IPS DF 19.7 (cell line): Measurements from ENCODE around the gene CCNQ.
A peak's percentile ranks its signal among the peaks of the same experiment; 100 is the strongest.
"Not testable (repeated sequence)": the region's sequence is repeated elsewhere in the genome, so short reads cannot be mapped to it uniquely, and the experiment has no call there.

ENCODE experiments used
- DNase-seq: peaks from one replicate; pipeline ENCODE4 v3.0.0-alpha.2; 2013; ENCODE audit warnings: low read depth, low spot score

The CCNQ gene

DNA sequence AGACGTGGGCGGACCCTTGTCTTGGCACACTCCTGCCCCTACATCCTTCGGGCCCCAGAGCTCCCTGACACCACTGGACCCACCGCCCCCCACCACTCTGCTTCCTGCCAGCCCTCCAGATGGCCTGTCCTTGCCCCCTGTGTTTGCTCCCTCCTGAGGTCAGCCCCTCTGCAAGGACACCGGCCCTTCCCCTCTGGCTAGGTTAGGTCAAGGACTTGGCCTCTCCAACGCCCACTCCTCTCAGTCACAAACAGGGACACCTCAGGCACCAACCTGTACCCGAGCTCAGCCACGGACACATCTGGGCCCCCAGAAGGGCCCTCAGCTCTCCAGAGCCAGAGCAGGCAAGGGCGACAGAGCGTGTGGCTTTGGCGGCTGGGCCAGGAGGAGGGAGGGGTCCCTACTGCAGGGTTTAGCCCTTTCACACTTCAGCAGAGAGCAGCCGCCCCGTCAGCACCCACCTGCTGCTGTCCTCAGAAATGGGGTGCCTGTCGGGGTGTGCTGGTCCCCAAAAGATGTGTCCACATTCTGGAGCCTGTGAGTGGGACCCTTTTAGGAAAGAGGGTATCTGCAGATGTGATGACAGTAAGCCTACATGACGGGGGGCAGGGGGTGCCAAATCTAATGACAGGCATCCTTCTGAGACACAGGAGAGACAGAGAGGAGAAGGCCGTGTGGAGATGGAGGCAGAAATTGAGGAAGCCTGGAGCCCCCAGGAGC is 24.5 kb upstream of the CCNQ start:
- no peak for DNase-seq

DNA sequence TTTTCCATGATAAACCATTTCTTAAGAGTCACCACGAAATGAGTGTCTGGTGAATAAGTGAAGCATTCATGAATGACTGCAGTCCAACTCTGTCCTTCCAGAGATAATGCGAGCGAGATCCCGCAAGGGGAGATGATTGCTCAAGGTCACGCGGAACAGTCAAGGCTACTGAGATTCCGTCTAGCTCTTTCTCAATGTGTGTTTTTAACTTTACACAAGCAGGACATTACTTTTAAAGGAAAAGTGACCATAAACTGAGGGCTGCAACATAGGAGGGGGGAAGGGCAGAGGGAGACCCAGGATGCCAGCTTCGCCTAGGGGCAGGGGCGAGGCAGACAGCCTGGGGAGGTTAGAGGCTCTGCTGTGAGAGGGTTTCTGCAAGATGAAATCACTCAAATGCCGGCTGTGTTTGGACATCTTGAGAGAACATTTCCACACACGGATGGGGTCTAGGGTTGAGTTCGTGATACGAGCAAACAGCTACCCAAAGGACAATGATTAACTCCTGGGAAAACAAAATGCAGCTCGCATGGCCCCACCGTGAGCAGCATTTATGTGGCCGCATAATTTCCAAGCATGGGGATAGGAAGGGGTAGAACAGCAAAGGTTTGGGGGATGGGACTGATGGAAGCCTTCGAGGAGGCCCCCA is 23.8 kb upstream of the CCNQ start:
- no peak for DNase-seq

DNA sequence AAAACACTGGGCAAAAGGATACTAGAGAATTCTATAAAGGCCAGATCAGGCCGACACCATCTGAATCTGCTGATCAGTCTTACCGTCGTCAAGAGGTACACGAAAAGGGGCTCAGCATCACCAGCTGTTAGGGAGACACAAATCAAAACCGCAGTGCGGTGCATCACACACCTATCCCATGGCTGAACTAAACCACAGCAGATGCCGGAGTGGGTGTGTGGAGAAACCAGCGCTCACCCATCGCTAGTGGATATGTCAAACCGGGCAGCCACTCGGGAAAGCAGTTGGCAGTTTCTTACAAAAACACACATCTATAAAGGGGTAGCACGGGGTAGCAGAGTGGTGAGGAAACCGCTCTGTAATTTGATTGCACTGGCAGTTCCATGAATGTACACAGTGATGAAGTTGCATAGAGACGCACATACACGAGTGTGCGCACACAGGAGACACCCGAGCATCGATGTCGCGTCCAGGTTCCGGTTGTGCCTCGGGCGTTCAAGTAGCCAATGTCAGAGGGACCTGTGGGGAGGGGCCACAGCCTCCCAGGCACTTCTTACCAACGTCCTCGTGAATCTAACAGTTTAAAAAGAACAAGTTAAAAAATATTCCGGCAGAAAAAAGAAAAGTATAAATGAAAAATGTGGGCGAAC is 23.1 kb upstream of the CCNQ start:
- DNase-seq: no peak

DNA sequence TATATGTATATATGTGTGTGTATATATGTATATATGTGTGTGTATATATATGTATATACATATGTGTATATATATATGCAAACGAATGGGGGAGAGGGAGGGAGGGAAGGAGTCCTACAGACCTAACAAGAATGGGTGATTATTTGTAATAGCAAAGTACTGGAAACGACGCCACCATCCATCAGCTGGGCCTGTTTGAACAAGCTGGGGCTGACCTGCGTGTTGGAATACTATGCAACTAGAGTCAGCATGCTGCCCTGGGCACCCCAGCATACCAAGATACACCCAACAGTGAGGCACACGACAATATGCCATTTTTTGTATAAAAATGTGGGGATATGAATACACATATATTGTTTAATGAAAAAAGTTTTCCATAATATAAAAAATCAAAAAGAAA is 21.6 kb upstream of the CCNQ start:
- no peak for DNase-seq

DNA sequence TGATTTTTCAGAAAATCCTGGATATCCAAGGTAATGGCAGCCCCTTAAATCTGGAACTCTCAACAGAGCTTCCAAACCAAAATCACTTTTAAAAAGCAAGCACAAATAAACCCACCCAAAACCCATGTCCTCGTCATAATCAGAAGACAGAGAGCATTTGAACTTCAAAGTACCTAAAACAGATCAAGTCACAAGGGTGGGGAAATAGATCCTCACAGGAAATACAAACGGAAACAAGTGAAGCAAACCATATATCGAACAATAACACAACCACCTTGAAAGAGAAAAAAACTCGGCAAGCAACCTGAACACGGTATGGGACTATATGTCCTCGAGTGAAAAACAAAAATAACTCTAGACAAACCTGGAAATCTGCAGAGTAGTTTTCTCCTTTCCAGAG is 15.9 kb upstream of the CCNQ start:
- no peak for DNase-seq

DNA sequence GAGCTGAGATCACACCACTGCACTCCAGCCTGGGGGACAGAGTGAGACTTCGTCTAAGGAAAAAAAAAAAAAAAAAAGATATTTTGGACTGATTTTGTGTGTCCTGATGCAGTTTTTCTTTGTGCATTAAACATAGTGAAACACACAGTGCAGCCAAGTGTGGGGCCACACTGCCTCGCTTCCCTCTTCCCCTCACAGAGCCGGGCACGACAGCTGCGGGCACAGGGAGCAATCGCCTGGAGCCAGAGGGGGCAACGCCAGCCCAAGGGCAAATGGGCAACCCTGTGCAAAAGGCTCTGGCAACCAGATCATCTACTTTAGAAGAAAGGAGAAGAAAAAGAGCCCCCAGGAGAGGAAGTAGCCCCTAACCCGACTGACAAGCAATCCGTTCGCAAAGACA is 13.5 kb upstream of the CCNQ start:
- DNase-seq: no peak

DNA sequence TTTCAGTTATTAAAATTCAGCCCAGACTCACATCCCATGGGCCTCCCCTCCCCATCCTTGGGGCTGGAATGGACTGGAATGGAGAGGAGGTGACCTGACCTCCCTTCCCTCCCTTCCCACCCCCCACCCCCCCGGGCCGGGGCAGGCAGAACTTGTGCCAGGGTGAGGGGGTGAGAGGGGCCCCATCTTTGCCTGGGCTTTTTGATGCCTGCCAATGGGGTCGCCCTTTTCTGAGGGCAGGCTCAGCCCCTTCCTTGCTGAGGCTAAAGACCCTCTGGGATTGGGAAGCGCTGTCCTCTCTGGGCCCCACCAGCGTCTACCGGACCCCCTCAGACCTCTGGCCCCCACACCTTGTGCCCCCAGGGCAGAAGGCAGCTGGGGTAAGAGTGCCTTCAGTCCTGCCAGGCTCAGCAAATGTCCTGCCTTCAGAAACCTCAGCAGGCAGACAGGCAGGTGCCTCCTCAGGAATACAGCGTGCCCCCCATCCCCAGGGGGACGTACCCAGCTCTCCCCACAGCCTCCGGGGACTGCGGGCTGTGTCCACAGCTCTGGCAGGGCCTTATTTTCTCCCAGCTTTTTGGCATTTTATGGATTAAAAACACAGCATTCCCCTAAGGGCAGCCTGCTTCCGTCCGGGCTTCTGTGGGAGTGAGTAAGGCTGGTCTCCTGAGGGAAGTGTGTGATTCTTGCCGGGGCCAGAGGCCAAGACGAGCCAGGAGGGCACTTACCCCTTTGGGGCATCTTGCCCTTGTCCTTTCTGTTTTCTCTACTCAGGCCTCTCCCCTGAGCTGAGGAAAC is 12.6 kb upstream of the CCNQ start:
- no peak for DNase-seq

DNA sequence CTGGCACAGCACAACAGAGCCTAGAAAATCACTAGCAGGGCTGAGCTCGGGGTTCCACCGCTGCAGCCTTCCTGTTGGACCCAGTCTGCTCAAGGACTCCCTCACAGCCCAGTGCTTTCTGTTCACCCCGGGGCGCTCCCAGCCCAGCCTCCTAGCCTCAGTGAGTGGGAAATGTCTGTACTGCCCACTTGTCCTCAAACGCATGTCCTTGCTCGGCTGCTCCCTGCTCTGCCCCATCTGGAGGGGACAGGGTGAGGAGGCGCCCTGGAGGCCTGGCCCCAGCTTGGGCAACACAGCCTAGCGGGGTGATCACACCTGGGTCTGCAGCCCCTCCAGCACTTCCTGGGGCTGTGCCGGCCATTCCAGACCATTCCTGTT is 11.9 kb upstream of the CCNQ start:
- DNase-seq: no peak

DNA sequence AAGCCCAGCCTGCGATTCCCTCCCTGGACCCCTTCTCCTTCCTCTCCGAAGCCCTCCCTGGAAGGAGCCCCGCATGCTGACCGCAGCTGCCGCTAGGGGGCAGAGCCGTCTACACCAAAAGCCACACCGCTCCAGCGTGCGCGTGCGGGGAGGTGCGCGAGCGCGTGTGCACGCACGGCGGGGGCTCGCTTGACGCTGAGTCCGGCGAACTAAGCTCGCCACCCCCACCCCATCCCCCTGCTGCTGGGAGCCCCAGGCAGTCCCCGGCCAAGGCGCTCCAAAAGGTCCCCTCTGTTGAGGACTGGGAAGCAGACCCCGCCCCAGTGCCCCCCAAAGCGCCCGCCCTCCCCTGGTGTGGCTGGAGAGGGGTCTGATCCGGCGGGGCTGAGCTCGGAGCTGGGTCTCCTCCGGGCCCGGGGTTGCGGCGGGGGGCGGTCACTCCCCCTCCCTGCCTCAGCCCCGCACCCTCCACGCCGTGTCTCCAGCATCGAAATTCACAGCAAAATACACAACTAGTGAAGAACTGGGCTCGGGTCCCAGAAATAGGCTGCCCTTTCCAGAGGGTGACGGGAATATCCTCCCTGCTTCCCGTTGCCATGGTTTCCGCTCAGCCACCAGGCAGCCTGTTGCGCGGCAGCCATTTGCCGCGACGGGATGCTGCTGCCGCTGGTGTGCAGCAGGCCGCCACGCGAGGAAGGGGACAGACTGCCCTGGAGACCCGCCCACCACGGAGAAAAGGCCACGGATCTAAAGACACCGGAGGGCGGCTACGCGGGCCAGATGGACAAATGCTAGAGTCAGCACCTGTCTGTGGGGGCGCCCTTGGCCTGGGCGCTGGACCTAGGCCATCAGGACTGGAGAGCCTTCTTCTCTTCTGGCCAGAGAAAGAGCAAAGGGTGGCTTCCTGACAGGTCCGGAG is 11.2 kb upstream of the CCNQ start:
- DNase-seq: peak; percentile 30

DNA sequence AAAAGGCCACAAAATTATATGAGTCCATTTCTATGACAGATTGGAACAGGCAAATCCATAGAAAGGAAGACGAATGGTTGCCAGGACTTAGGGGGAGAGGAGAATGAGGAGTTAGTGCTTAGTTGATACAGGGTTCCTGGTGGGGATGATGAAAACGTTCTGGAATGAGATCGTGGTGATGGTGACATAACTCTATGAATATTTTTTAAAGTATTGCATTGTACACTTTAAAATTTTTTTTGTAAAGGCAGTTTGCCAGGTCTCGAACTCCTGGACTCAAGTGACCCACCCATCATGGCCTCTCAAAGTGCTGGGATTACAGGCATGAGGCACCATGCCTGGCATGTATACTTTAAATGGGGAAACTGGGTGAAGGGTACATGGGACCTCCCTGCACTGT is 9.9 kb upstream of the CCNQ start:
- DNase-seq: no peak

DNA sequence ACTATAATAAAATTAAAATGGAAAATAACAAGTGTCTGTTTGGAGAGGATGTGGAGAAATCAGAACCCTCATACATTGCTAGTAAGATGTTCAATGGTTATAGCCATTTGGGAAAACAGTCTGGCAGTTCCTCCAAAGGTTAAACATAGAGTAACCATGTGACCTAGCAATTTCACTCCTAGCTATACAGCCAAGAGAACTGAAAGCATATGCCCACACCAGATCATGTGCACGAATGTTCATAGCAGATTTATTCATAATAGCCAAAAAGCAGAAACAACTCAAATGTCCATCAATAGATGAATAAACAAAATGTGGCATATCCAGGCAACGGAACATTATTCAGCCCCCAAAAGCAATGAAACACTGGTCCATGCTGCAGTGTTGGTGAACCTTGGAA is 9.4 kb upstream of the CCNQ start:
- DNase-seq: no peak

DNA sequence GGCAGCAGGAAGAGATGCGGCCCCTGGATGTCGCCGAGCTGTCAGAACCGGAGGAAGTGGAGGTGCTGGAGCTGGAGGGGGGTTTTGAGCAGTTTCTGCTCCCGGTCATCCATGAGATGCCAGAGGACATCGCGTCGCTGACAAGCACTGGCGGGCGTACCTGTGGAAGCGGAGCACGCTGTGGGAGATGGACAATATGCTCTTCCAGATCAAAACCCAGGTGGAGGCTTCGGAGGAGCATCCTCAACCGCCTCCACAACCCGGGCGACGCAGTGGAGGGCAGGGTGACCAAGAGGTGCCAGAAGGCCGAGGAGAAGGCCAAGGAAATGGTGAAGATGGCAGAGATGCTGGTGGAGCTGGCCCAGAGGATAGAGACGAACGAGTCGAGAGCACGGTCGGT is 7.6 kb upstream of the CCNQ start:
- DNase-seq: no peak

DNA sequence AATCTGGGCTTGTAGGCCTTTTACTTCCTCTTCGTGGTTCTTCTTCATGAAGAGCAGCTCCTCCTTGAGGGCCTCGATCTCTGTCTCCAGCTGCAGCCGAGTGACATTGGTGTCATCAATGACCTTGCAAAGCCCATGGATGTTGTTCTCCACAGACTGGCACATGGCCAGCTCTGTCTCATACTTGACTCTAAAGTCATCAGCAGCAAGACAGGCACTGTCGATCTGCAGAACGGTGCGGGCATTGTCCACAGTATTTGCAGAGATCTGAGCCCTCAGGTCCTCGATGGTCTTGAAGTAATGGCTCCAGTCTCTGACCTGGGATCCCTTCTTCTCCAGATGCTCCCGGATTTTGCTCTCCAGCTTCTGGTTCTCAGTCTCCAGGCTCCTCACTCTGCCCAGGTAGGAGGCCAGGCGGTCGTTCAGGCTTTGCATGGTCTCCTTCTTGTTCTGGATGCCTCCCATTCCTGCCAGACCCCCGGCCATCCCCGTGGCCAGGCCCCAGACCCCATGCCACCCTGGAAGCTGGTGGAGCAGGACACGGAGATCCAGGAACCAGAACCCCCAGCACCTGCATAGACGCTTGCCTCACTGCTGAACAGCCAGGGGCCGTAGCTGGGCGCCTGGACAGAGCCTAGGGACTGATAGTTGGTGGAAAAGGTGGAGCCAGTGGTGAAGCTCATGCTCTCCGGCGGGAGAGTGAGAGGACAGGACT is 5.9 kb upstream of the CCNQ start:
- not testable (repeated sequence) for DNase-seq

DNA sequence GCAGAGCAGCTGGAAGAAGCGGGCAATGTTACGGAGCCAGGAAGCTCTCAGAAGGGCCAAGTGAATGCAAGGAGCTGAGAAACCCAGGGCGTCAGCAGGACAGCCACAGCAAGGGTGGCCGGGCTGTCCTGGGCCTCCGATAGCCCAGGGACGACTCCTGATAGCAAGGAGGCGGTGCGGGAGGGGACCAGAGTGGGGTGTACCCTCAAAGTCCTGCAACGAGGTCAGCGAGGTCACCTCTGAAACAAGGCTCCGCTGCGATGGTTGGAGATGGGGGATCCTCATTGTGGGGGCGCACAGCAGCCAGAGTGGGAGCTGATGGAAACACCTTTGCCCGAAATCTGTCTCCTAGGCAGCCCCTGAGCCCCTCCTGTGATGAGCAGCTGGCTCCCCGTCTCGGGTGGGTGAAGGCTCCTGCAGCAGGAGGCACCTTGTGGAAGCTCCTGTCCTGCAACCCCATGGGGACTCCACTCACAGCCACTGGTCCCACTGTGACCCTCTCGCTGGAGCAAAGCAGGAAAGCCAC is 4.3 kb upstream of the CCNQ start:
- DNase-seq: no peak

DNA sequence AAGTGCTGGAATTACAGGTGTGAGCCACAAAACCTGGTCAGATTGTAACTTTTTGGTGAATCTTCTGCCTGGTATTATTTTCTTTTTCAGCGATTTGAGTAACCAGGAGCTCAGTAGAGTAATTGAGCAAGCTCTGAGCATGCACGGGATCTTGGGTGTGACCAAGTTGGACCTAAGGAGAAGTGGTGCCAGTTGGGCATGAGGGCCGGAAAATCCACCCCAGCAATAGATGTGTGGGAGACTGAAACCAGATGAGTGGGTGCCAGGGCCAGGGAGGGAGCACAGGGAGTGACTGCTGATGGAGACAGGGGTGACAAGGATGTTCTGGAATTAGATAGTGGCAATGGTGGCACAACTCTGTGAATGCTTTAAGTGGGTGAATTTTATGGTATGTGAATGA is 3.7 kb upstream of the CCNQ start:
- DNase-seq: no peak

DNA sequence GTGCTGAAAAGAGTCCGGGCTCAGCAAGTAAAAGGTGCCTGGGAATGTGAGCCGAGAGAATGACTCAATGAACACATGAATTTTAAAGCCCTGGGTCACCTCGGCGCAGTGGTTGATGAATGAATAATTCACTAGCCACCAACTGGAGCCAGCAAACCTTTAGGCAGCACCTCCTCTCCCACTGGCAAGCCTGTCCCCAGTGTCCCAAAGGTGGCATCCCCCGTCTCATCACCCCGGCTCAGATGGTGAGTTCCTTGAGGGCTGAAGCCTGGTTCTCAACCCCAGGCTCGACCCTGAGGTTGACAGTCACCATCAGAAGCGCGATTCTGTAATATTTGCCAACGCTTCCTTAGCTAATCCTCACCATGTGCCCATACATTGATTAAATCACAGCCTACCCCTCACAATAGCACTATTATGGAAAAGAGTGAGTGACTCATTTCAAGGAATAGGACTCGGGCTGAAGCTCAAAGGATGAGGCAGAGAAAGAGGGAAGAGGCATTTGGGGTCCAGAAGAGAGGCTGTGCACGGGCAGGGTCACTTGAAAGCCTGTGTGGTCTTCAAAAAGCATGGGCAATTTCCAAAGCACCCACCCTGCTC is 2.7 kb upstream of the CCNQ start:
- DNase-seq: no peak

DNA sequence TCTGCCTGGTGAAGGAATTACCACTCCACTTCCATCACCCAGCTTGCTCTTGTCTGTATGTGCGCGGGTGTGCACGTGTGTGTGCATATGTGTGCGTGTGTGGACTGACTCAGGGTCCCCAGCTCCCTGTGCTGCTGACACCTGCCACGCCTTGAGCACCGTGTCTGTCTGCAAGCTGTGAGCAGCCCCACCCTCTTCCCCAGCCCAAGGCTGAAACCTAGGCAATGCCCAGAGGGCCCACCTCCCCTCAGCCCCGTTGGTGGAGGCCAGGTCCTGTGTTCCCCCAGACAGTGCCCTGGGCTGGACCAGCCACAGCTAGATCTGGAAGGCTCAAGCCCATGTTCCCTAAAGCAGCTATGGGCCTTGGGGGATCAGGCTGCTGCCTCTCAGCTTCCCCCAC is 2.0 kb upstream of the CCNQ start:
- DNase-seq: no peak

DNA sequence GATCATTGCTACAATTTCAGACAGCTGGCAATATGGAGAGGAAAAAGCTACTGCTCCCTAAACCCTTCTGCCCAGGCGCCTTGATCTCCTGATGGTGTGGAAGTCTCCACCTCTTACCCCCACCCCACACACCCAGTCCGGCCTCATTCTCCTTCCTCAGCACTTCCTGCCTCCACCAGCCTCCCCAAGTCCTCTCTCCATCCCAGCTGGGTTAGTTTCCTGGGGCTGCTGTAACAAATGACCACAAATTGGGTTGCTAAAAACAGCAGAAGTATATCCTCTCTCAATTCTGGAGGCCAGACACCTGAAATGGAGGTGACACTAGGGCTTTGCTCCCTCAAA is 1.1 kb upstream of the CCNQ start:
- DNase-seq: no peak

DNA sequence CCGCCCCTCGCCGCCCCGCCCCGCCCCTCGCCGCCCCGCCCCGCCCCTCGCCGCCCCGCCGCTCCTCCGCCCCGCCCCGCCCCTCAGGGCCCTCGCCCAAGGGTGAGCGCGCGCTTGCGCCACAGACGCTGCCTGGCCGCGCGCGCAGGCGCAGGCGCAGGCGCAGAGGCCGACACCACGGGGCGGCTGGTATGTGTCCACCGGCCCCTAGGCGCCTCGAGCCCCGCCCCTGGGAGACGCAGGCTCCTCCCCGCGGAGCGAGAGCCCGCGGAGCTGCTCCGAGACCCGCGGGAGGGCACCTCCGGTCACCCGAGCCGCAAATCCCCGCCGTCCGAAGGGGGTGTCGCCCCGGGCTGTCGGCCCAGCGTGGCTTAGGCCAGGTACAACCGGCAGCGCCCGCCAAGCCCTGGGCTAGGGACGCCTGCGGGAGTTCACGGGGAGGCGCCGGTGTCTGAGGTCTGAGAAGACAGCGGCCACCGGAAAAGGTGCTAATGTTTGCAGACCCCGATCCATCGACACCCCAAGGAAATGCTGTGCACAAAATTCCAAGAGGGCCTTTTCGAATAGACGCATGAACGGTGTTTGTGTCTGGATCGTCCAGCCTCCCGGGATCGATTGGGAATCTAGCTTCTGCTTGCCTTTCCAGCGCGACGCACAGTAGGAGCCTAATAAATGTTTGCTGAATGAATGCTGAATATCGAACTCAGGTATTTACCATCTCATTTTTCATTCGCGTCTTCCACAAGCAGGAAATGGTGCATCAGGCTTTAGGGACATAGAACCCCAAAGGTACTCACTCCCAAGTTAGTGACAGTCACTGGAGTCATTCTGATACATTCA is 473 bp upstream of the CCNQ start:
- no peak for DNase-seq
